Measurements from ENCODE around the gene KHDC1L.
A peak's percentile ranks its signal among the peaks of the same experiment; 100 is the strongest.
"Not testable (repeated sequence)": the region's sequence is repeated elsewhere in the genome, so short reads cannot be mapped to it uniquely, and the experiment has no call there.

Gene KHDC1L, protein sequence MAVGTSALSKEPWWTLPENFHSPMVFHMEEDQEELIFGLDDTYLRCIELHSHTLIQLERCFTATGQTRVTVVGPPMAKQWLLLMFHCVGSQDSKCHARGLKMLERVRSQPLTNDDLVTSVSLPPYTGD

DNA sequence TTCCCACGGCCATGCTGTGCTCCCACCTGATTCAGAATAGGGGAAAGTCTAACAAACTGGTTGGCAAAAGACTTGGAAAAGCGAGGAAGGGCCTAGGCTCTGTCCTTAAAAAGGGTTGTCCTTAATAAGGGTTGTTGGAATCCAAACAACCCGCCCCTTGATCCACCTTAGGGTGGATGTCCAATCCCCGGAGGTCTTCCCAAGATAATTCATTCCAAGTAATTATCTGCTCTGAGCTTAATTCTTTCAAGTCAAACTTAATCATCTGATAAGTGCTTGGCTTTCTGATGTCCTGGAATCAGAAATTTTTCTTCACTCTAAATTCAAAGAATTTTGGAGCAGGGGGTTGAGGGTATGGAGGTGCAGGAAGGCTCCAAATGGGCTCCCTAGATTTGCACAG lies at the start of gene KHDC1L:
Gene KHDC1L (minus strand): TSS at position 101 of the 400 bp plus-strand sequence. CDS start 88 bp downstream, at position 13.
- FAIRE-seq: no peak

DNA sequence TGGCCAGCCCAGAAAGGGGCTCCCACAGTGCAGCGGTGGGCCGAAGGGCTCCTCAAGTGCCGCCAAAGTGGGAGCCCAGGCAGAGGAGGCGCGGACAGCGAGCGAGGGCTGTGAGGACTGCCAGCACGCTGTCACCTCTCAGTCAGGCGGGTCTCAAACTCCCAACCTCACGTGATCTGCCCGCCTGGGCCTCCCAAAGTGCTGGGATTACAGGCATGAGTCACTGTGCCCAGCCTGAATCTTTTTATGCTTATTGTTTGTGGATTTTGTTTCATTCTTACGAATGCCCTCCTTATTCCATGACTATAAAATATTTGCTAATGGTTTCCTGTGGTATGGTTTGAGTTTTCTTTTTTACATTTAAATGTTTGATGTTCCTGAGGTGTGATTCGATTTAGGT lies 44.0 kb upstream of the KHDC1L start:
- FAIRE-seq: not testable (repeated sequence)

DNA sequence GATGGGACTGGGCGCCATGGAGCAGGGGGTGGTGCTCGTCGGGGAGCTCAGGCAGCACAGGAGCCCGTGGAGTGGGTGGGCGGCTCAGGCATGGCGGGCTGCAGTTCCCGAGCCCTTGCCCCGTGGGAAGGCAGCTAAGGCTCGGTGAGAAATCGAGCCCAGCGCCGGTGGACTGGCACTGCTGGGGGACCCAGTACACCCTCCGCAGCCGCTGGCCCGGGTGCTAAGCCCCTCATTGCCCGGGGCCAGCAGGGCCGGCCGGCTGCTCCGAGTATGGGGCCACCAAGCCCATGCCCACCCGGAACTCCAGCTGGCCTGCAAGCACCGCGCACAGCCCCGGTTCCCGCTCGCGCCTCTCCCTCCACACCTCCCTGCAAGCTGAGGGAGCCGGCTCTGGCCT lies 43.6 kb upstream of the KHDC1L start:
- not testable (repeated sequence) for FAIRE-seq

DNA sequence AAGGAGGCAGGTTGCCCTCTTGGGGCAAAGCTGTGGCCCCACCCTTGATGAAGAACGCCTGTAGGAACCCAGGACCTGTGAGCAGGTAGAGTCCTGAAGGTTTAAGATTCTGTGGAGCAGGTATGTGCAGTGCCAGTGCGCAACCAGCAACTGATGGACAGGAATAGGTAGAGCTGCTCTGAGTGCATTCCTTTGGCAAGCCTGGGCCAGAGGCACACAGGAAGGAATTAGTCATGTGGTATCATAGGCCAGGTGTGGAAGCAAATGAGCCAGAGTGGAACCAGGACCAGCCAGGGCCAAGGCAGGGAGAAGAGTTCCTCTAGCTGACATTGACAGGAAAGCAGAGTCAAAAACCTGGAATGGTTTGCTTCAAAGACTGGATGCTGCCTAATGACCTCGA lies 39.1 kb upstream of the KHDC1L start:
- FAIRE-seq: no peak

DNA sequence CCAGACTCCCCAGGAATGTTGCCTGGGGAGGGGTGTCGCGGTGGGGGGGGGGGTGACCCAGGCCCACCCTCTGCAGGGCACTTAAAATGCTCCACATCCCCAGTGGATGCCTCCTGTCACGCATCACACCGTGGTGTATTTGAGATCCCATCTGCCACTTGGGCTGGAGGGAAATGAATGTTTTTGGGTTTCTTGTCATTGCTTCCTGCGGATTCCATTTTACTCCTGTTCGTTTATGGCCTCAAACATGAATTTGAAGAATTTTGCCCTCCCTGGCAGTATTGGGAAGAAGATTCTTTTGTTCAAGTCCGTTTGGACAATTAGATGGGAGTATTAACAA lies 38.2 kb upstream of the KHDC1L start:
- no peak for FAIRE-seq

DNA sequence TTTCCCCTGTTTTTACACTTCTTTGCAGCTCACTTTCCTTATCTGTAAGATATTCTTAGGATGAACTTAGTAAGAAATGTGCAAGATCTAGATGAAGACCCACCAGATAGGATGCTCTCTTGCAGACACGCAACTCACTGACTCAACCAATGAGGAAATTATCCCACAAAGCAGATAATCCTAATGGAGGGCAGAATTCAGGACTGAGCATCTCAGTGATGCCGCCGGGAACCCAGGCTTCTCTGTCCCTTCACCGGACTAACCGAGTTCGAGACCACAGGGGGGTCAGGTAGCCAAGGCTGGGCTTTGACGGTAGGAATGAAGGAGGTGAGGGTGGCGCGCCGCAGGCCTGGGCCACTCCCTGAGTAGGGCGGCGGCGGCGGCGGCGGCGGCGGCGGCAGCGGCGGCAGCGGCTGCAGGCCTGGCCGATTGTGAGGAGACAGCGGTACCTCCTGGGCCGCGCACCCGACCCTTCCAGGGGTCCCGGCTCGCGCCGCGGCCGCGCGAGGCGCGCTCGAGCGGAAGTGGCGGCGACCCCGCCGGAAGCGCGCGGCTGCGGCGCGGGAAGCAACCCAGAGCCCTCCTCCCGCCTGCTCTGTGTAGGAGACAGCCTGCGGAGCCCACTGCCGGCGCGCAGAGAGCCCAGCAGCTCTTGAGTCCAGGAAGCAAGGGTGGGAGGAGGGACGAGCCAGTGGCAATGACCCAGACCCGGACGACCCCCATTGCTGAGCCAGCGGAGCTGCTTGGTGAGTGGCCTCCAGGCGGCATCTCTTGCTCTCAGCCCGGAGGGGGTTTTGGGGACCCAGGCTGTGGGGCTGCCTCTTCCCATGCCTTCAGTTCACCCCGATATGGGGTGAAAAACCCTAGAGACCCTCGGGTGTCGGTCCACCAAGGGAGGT lies 37.6 kb upstream of the KHDC1L start, which contains the start of gene KHDC1:
Gene KHDC1 (minus strand): TSS at position 526 of the 899 bp plus-strand sequence. CDS start 20,679 bp downstream, outside the sequence.
- no peak for FAIRE-seq

DNA sequence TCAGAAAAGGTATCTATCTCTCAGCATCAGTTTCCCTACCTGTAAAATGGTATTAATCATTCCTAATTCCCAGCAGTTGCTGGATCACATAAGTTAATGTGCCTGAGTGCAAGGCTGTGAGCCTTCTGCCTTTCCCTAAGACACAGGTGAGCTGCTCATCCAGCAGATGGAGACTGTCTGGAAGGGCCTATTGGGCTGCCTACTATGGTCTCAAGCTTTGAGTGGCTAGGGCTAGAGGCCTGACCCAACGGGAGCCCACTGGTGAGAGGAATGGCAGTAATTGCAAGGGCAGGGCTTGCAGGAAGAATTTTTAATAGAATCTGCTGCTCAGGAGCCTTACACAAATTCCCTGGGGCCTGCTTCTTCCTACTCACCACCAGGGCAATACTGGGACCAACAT lies 33.4 kb upstream of the KHDC1L start:
- FAIRE-seq: no peak

DNA sequence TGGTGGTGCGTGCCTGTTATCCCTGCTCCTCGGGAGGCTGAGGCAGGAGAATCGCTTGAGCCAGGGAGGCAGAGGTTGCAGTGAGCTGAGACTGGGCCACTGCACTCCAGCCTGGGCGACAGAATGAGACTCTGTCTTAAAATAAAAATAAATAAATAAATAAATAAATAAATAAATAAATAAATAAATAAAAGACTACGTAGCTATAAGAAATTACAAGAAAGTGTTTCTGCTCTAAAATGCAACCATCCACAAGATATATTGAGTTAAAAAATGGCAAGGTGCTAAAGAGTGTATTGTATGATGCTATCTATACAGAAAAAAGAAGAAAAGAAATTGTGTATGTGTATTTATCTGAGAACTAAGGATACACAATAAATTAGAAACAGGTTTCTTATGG lies 29.0 kb upstream of the KHDC1L start:
- not testable (repeated sequence) for FAIRE-seq

DNA sequence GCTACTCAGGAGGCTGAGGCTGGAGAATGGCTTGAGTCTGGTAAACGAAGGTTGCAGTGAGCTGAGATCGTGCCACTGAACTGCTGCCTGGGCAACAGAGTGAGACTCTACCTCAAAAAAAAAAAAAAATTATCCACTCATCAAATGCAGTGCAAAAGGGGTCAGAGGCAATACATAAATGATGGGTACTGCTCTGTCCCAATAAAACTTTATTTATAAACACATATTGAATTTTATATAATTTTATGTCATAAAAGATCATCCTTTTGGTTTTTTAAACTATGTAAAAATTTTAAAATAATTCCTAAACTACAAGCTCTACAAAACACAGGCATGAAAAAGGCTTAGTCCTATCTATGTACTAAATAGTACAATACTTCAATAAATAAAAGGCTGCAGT lies 27.4 kb upstream of the KHDC1L start:
- peak; percentile 82 for FAIRE-seq

DNA sequence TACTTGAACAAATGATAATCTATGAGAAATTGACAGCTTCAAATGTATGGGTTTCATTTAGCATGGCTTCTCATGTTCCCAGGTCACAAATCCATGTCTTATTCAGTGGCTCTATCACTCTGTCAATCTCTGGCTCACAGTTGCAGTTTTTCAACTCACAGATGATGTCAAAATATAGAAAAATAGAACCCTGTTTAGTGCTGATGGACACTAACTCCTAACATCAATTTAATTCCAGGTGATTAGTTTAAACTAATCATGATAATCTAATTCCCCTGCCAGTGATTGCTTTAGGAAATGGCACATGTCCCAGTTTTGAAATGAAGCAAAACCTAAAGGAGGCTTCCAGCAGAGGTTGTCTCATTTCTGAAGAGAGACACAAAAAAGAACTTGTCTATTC lies 24.7 kb upstream of the KHDC1L start:
- FAIRE-seq: no peak

DNA sequence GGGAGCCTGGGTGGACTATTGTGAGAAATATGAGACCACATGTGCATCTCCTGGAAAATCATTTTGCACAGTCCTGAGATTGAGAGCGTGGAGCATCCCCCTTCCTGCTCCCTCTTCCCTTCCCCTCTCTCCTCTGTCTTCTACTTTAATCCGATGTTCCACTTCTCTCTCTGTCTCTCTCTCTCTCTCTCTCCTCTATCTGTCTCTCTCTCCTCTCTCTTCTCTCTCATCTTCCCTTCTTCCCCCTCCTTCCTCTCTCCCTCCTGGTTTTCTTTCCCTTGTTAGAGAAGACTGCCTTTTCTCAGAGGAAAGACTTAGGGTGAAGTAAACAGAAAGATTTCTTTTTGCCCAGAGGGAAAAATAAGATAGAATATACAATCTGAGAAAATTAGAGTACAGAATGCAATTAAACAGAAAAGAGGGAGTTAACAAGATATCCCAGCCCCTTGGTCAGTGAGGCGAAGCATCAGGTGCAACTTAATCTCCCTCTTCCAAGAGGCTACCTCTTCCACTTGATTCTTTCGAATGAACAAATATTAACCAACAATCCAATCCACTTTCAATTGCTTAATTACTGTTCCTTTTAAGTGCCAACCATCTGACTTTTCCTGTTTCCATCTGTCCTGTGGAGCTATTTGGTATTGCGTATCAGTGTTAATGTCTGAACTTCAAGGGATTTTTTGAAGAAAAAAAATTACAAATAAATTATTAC lies 23.1 kb upstream of the KHDC1L start:
- no peak for FAIRE-seq

DNA sequence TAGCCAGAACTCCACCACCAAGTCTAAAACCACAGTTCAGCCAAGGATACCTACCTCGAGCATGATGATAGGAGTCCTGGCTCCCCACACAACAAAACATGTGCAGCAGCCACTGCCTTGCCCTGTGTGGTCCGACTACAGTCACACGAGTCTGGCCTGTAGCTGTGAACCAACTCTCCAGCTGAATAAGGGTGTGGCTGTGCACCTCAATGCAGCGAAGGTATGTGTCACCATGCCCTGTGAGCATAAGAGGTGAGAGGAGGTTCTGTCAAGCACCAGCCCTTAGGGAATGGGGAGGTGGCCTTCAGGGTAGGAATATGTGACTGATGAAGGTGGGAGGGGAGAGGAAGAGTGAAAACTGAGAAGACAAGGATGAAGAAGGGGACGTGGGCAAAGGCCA lies 16.7 kb upstream of the KHDC1L start:
- no peak for FAIRE-seq

DNA sequence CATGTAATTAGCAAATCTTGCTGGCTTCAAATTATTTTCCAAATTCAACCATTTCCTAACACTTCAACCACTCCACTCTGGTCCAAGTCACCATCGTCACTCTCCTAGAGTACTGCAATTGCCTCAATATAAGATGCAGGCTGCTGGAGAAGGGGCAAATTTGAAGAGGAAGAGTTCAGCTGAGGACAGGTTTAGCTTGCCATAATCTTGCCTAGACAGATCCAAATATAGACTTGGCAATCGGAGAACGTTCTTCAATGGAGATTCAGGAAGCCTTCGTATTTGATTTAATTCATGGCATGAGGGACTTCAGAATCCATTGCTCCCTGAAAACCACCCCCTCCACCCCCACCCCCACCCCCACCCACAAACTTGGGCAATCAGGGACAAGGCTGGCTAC lies 15.4 kb upstream of the KHDC1L start:
- no peak for FAIRE-seq

DNA sequence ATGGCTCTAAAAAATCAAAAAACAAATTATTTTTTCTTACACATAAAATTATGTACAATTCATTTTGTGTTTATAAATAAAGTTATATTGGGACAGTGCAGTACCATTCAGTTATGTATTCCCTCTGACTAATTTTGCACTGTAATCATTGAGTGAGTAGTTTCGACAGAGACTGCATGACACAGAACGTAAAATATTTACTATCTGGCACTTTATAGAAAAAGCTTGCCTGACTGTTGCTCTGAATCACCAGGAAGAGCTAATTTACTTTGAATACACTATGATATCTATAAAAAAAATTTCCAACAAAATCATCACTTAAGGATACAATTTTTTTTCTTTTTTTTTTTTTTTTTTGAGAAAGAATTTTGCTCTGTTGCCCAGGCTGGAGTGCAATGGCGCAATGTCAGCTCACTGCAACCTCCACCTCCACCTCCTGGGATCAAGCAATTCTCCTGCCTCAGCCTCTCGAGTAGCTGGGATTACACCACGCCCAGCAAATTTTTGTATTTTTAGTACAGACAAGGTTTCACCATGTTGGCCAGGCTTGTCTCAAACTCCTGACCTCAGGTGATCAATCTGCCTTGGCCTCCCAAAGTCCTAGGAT lies 11.0 kb upstream of the KHDC1L start:
- FAIRE-seq: no peak

DNA sequence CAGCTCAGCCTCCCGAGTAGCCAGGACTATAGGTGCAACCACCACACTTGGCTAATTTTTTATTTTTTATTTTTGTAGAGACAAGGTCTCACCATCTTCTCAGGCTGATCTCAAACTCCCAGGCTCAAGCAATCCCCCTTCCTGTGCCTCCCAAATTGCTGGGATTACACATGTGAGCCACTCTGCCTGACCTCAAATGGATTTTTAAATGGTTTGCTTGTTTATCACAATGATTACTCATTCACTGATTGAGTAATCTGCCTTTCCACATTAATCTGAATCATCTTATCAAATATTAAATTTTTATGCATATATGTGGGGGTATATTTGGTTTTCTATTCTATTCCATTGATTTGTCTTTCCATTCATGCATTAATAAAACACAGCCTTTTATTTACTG lies 9.4 kb upstream of the KHDC1L start:
- no peak for FAIRE-seq

DNA sequence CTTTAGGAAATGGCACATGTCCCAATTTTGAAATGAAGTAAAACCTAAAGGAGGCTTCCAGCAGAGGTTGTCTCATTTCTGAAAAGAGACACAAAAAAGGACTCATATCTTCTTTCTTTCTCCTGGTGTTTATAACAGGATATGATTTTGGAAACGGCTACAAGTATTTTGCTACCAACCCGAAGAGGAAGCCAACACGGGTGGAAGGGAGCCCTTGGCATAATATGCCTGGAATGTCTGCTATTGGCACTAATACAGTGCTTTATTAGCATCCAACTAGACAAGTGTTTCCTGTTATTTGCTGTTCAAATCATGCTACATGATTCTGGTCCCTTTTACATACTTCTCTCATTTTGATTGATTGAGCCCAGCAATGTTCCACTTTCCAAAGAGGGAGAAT lies 8.7 kb upstream of the KHDC1L start:
- not testable (repeated sequence) for FAIRE-seq

DNA sequence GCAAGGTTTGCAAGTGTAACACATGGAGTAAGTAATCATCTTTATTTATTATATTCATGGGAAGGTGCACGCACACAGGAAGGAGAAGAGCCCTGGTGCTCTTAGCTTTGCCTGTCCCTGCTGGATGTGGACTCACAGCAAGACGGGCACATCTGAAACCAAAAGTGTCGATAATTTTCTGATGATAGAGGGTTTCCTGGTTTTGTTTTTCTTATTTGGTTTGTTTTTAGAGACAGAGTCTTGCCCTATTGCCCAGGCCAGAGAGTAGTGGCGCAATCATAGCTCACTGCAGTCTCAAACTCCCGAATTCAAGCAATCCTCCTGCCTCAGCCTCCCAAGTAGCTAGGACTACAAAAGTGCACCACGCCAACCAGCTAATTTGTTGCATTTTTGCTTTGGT lies 7.8 kb upstream of the KHDC1L start:
- FAIRE-seq: no peak

DNA sequence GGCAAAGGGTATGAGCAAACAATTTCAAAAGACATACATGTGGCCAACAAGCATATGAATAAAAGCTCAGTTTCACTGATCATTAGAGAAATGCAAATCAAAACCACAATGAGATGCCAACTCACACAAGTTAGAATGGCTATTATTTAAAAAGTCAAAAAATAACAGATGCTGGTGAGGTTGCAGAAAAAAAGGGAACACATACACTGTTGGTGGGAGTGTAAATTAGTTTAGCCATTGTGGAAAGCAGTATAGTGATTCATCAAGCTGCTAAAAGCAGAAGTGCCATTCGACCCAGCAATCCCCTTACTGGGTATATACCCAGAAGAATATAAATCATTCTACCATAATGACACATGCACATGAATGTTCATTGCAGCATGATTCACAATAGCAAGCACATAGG lies 6.7 kb upstream of the KHDC1L start:
- no peak for FAIRE-seq

DNA sequence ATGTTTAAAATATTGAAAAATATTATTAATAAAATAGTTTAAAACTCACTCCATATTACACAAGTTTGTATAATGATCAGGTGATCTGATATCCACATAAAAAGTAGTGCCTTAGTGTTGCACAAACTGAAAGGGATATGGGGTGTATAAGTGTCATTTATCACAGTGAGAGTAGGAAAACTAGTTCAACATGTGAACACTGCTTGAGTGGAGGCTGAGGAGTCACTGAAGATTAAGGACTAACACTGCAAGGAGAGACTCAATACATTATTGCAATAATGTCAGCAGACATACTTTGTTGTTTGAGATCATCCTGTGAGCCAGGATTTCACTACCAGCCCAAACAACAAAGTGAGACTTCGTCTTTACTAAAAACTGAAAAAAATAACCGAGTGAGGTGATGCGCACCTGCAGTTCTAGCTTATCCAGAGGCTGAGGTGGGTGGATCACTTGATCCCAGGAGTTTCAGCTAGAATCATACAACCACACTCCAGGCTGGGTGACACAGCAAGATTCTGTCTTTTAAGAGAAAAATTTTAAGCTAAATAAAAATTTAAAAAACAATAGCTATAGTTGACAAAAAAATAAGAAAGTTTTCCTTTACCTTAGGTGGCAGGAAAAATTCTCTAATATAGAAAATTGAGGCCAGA lies 2.4 kb upstream of the KHDC1L start:
- no peak for FAIRE-seq

DNA sequence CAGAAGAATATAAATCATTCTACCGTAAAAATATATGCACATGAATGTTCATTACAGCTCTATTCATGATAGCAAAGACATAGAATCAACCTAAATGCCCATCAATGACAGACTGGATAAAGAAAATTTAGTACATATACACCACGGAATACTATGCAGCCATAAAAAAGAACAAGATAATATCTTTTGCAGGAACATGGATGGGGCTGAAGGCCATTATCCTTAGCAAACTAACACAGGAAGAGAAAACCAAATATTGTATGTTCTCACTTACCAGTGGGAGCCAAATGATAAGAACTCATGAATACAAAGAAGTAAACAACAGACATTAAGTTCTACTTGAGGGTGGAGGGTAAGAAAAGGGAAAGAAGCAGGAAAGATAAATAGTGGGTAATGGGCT lies 8.4 kb downstream of the KHDC1L start:
- FAIRE-seq: no peak

DNA sequence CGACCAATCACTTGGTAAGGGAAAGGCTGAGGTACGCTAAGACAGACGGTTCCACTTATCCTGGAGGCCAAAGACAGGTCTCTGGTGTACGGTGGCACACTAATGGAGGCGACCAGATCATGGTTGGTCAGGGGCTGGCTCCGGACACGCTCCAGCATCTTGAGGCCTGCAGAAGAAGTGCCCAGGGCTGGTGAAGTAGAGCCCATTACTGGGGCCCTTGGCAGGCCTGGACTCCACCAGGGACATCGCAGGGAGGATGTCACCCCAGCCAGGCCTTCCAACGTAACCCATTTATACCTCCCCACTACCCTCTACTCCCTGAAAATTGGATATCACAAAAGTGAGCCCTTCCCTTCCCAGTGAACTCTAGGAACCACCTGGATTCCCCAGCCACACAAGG lies 16.2 kb downstream of the KHDC1L start:
- no peak for FAIRE-seq

DNA sequence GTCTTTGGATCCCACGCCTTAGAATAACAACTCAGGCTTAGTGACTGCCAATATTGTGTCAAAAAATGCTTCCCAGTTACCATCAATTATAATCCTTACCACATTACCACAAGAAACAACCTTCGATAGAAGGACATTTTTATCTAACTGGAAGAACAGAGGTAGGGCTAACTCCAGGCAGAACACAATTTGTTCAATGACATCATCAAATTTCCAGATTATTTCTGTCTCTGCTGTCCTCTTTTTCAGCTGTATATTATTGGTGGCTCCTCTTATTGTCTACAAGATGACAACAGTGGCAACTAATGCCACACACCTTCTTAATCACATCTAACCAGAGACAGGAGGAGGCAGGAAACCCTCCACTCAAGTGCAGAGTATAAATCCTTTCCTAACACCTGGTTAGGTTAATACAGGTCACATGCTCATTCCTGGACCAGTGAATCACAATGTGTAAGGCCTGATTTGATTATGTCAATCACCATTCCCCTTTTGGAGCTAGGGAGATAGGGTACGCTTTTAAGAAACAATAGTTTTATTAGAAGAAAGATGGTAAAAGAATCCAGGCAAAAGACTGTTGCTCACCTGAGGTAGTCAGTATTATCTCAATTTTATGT lies 18.0 kb downstream of the KHDC1L start:
- FAIRE-seq: no peak

DNA sequence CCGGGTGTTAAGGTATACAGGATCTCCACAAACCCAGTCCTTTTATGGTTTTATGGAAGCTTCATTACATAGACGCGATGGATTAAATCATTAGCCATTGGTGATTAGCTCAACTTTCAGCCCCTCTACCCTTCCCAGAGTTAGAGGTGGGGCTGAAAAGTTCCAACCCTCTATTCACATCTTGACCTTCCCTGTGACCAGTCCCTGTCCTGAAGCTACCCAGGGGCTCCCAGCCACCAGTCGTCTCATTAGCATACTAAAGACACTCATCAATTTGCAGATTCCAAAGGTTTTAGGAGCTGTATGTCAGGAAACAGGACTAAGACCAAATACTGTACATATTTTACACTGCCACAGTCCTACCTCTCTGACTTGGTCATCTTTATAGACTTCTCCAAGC lies 21.0 kb downstream of the KHDC1L start:
- FAIRE-seq: no peak
